Measurements from ENCODE around the gene LIX1. TPM values are rescaled to one million over a fixed set of nuclear protein-coding genes. Genes with fewer than 3 reads are reported as not detected.

LIX1 gene
- total RNA-seq, 1 experiment from 2014 or later, result not detected

DNA sequence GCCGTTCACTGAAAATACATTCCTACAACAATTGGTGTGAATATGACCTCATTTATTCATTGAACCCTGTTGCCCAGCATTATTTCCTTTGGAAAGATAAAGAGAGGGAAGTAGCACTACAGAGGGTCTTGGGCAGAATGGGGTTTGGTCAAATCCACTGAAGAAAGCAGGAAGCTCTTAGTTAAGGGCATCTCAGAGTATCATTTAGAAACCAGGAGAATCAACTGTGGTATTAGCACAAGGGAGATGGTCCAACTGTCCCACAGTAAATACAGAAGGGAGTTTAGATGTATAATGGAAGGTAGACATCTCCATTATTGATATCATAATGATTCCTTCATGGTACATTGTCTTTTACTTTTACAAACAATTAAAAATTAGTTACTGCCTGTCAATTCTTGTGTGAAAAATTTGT lies 47.1 kb downstream of the LIX1 start:
- Mint-ChIP-seq H3K9me3 (peaks cover 5% of the 10 kb centered on the region), H3K4me3 (no peak overlapping the region), H3K4me1 (peaks cover 32% of the 10 kb centered on the region), H3K27me3 (ENCODE audit: low read depth) (no peaks in the 10 kb centered on the region), H3K36me3 (no peaks in the 10 kb centered on the region), H3K27ac (no peak overlapping the region; the same call in 1 of the 2 replicates)
- ChIA-PET POLR2A (no interaction called here), CTCF (no interaction called here)
- TF ChIP-seq ZNF219 (CRISPR knock-in tag; IDR thresholded peaks at IDR 0.05; ENCODE audit: borderline replicate concordance) (no peak), CREM (CRISPR knock-in tag; IDR thresholded peaks at IDR 0.05) (no peak), TCF7 (CRISPR knock-in tag; IDR thresholded peaks at IDR 0.05; ENCODE audit: low read depth) (no peak), OVOL2 (CRISPR knock-in tag; IDR thresholded peaks at IDR 0.05; ENCODE audit: borderline replicate concordance) (no peak), NR2C2 (CRISPR knock-in tag; IDR thresholded peaks at IDR 0.05) (no peak), ZNF121 (CRISPR knock-in tag; IDR thresholded peaks at IDR 0.05) (no peak)
- TF ChIP-seq, protein P1, sequence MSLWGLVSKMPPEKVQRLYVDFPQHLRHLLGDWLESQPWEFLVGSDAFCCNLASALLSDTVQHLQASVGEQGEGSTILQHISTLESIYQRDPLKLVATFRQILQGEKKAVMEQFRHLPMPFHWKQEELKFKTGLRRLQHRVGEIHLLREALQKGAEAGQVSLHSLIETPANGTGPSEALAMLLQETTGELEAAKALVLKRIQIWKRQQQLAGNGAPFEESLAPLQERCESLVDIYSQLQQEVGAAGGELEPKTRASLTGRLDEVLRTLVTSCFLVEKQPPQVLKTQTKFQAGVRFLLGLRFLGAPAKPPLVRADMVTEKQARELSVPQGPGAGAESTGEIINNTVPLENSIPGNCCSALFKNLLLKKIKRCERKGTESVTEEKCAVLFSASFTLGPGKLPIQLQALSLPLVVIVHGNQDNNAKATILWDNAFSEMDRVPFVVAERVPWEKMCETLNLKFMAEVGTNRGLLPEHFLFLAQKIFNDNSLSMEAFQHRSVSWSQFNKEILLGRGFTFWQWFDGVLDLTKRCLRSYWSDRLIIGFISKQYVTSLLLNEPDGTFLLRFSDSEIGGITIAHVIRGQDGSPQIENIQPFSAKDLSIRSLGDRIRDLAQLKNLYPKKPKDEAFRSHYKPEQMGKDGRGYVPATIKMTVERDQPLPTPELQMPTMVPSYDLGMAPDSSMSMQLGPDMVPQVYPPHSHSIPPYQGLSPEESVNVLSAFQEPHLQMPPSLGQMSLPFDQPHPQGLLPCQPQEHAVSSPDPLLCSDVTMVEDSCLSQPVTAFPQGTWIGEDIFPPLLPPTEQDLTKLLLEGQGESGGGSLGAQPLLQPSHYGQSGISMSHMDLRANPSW (CRISPR knock-in tag; conservative IDR thresholded peaks at IDR 0.05; ENCODE audit: low read depth), result no peak
- ATAC-seq (no peak), DNase-seq (ENCODE audit: low spot score) (no peak)

DNA sequence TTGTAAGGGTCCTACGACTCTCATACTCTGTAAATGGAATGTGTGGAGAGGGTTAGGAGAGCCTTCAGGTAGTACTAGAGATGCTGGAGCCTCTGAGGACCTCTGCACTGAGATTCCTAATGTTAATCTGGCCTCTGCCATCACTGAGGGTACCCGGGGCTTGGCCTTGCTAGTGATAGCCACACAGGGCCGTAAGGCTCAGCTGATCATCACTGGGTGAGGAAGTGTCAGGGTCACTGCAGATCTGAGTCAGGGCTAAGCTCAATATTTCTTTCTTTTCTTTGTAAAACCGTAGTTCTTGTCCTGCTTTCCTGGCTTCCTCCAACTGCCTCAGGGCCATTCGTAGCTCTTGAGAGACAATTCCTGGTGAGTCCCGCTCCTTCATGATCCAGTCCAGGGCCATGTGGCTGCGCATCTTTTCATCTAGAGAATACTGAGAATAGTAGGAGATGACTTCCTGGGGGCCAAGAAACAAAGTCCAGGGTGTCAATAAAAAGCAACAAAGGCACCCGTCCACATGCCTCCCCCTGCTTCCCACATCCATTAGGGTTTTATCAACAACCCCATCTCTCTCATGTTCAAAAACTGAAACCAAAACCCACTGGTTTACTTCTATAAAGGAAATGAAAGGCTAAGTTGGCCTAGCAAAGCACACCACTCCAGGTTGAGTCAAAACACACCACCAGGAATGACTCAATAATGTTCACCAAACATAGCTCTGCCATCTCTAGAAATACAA lies 47.7 kb downstream of the LIX1 start:
- H3K4me3 Mint-ChIP-seq, result no peak overlapping the region
- no peak for TF ChIP-seq EMX1 (CRISPR knock-in tag; IDR thresholded peaks at IDR 0.05)
- TF ChIP-seq, protein P2, sequence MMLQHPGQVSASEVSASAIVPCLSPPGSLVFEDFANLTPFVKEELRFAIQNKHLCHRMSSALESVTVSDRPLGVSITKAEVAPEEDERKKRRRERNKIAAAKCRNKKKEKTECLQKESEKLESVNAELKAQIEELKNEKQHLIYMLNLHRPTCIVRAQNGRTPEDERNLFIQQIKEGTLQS (CRISPR knock-in tag; conservative IDR thresholded peaks at IDR 0.05), result no peak
- no peak for TF ChIP-seq NFYB (CRISPR knock-in tag; conservative IDR thresholded peaks at IDR 0.05; ENCODE audit: low read depth)
- TF ChIP-seq GRHL2 (CRISPR knock-in tag; IDR thresholded peaks at IDR 0.05; ENCODE audit: insufficient replicate concordance, severe bottlenecking), result no peak
- no peak for TF ChIP-seq ETV6 (CRISPR knock-in tag; IDR thresholded peaks at IDR 0.05)
- TF ChIP-seq, protein P3, sequence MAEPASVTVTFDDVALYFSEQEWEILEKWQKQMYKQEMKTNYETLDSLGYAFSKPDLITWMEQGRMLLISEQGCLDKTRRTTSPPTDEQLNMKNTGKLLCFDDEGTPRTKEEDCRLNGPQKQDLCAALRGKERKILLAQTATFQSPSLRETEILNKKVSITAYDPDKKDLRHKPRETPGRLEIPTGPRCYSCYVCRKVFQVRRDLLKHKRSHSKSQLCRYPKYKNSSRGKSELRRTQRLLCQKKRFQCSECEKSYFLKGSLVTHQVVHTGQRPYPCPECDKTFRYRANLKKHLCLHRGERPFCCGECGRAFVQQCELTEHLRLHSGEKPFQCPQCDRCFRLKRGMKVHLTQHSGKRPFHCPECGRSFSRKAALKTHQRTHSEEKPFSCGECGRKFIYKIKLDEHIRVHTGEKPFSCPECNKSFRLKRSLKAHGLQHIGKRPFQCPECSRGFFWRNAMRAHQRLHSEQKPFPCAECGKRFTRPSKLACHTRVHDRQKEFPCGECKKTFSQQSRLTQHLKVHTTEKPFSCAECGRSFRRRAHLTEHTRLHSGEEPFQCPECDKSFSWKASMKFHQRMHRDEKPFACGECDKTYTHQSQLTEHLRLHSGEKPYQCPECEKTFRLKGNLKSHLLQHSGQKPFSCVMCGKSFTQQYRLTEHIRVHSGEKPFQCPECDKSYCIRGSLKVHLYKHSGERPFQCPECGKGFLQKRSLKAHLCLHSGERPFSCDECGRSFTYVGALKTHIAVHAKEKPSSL (CRISPR knock-in tag; conservative IDR thresholded peaks at IDR 0.05), result no peak
- no peak for TF ChIP-seq ZNF219 (CRISPR knock-in tag; IDR thresholded peaks at IDR 0.05; ENCODE audit: borderline replicate concordance)
- TF ChIP-seq CTCF (IDR thresholded peaks at IDR 0.05), result no peak
- TF ChIP-seq GTF2I (CRISPR knock-in tag; conservative IDR thresholded peaks at IDR 0.05), result no peak
- TF ChIP-seq ZNF121 (CRISPR knock-in tag; IDR thresholded peaks at IDR 0.05), result no peak
- TF ChIP-seq SOX15 (CRISPR knock-in tag; IDR thresholded peaks at IDR 0.05), result no peak
- TF ChIP-seq, protein P4, sequence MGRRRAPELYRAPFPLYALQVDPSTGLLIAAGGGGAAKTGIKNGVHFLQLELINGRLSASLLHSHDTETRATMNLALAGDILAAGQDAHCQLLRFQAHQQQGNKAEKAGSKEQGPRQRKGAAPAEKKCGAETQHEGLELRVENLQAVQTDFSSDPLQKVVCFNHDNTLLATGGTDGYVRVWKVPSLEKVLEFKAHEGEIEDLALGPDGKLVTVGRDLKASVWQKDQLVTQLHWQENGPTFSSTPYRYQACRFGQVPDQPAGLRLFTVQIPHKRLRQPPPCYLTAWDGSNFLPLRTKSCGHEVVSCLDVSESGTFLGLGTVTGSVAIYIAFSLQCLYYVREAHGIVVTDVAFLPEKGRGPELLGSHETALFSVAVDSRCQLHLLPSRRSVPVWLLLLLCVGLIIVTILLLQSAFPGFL (CRISPR knock-in tag; IDR thresholded peaks at IDR 0.05; ENCODE audit: borderline replicate concordance), result no peak
- TF ChIP-seq, protein P5, sequence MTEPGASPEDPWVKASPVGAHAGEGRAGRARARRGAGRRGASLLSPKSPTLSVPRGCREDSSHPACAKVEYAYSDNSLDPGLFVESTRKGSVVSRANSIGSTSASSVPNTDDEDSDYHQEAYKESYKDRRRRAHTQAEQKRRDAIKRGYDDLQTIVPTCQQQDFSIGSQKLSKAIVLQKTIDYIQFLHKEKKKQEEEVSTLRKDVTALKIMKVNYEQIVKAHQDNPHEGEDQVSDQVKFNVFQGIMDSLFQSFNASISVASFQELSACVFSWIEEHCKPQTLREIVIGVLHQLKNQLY (CRISPR knock-in tag; IDR thresholded peaks at IDR 0.05), result no peak
- TF ChIP-seq ZNF232 (CRISPR knock-in tag; IDR thresholded peaks at IDR 0.05), result no peak
- no peak for TF ChIP-seq SMAD3 (CRISPR knock-in tag; IDR thresholded peaks at IDR 0.05; ENCODE audit: borderline replicate concordance)
- TF ChIP-seq CBFB (CRISPR knock-in tag; IDR thresholded peaks at IDR 0.05; ENCODE audit: low read depth), result no peak
- TF ChIP-seq NR2C2 (CRISPR knock-in tag; IDR thresholded peaks at IDR 0.05), result no peak
- no peak for TF ChIP-seq ZNF671 (CRISPR knock-in tag; IDR thresholded peaks at IDR 0.05)
- TF ChIP-seq, protein P6, sequence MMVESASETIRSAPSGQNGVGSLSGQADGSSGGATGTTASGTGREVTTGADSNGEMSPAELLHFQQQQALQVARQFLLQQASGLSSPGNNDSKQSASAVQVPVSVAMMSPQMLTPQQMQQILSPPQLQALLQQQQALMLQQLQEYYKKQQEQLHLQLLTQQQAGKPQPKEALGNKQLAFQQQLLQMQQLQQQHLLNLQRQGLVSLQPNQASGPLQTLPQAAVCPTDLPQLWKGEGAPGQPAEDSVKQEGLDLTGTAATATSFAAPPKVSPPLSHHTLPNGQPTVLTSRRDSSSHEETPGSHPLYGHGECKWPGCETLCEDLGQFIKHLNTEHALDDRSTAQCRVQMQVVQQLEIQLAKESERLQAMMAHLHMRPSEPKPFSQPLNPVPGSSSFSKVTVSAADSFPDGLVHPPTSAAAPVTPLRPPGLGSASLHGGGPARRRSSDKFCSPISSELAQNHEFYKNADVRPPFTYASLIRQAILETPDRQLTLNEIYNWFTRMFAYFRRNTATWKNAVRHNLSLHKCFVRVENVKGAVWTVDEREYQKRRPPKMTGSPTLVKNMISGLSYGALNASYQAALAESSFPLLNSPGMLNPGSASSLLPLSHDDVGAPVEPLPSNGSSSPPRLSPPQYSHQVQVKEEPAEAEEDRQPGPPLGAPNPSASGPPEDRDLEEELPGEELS (CRISPR knock-in tag; IDR thresholded peaks at IDR 0.05), result no peak
- no peak for TF ChIP-seq TEAD4 (CRISPR knock-in tag; IDR thresholded peaks at IDR 0.05)
- no peak overlapping the region for H3K27ac Mint-ChIP-seq
- ATAC-seq (no peak), DNase-seq (ENCODE audit: low spot score) (no peak)
- peaks cover under 1% of the 10 kb centered on the region for H3K9me3 Mint-ChIP-seq
- peaks cover 32% of the 10 kb centered on the region for H3K4me1 Mint-ChIP-seq
- no peaks in the 10 kb centered on the region for H3K27me3 Mint-ChIP-seq (ENCODE audit: low read depth)
- H3K36me3 Mint-ChIP-seq, result no peaks in the 10 kb centered on the region
- ChIA-PET POLR2A (no interaction called here), CTCF (no interaction called here)
